Fibroblast of mammary gland (primary cell): ENCODE results near the gene MFRP.

Experiments
- DNase-seq: peaks from one replicate; pipeline ENCODE4 v3.0.0-alpha.2; 2010; ENCODE audit warnings: low read depth
- H3K4me3 ChIP-seq: 2 replicates; pipeline ENCODE4 v1.5.1; 2011; ENCODE audit warnings: low read depth, mild to moderate bottlenecking, low read length, moderate library complexity; ENCODE audit not compliant: control insufficient read depth
- TF ChIP-seq, protein P1 (sequence below): conservative IDR thresholded peaks from 2 replicates; pipeline ENCODE4 v1.5.1; 2011; ENCODE audit warnings: low read depth, low read length, inconsistent platforms; ENCODE audit not compliant: control insufficient read depth, insufficient read depth

The MFRP gene

DNA sequence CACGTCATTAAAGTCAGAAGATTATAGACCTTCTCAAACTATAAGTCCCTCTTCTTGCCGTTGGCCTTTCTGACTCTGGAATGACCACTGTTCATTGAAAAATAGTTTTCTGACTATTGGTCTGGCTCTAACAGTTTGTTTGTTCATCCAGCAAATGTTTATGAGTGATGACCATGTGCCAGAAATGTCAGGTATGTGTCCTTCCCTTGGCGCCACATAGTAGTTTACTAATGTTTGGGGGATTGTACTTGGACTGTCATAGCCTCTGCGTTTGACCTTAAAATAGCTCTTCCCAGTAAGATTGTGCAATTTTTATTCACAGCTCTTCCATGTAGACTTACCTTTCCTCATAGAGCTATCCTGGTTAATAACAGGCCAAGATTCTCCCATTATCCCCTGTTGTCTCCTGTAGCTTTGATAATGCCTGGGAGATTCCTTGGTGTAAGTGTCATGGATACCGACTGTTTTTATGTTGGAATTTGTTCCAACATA is 43.2 kb downstream of the MFRP start:
- TF ChIP-seq, protein P1, sequence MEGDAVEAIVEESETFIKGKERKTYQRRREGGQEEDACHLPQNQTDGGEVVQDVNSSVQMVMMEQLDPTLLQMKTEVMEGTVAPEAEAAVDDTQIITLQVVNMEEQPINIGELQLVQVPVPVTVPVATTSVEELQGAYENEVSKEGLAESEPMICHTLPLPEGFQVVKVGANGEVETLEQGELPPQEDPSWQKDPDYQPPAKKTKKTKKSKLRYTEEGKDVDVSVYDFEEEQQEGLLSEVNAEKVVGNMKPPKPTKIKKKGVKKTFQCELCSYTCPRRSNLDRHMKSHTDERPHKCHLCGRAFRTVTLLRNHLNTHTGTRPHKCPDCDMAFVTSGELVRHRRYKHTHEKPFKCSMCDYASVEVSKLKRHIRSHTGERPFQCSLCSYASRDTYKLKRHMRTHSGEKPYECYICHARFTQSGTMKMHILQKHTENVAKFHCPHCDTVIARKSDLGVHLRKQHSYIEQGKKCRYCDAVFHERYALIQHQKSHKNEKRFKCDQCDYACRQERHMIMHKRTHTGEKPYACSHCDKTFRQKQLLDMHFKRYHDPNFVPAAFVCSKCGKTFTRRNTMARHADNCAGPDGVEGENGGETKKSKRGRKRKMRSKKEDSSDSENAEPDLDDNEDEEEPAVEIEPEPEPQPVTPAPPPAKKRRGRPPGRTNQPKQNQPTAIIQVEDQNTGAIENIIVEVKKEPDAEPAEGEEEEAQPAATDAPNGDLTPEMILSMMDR, result no peak
- no peak overlapping the region for H3K4me3 ChIP-seq
- DNase-seq, result no peak

DNA sequence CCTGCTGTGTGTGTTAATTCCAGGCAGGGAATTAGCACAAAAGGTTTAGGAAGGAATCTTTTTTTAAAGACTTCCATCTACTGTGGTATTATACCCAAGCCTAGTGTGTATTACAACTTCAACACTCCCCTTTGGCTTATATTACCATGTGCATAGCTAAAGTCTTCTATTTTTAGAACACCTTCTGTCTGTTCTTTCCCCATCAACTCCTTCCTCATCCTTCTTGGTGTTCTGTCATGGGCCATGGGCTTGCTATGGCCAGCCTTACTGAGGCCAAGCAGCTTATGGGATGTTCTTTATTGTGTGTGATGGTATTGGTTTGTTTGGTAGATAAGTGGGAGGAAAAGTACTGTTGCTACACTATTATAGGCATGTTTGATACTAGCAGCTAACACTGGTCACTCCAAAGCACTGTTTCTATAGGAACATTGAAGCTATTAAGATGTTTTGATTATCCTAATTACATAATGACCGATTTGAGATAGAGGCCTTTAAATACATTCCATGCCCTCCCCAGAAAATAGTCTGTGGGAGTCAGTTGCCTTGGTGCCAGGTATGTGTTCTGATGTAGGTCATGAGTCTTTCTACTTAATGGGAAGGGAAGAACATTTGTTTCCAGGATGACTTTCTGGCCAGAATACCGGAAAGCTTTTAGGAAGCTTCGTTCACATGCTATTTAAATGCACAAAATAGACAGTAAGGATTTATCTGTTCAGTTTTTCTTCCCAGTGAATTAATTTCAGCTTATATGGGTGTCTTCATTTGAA is 46.1 kb downstream of the MFRP start:
- TF ChIP-seq, protein P1, result no peak

DNA sequence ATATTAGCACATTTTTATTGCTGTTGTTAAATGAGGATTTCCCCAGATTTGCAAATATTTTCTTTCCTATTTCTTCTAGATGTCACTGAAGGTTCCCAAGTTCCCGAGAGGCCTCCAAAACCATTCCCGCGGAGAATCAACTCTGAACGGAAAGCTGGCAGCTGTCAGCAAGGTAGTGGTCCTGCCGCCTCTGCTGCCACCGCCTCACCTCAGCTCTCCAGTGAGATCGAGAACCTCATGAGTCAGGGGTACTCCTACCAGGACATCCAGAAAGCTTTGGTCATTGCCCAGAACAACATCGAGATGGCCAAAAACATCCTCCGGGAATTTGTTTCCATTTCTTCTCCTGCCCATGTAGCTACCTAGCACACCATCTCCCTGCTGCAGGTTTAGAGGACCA is 47.1 kb downstream of the MFRP start:
- no peak overlapping the region for H3K4me3 ChIP-seq
- DNase-seq, result no peak
- TF ChIP-seq, protein P1, result no peak

More for the DNA sequence above, 46.1 kb downstream of the MFRP start:
- DNase-seq, result no peak
- H3K4me3 ChIP-seq, result no peak overlapping the region

DNA sequence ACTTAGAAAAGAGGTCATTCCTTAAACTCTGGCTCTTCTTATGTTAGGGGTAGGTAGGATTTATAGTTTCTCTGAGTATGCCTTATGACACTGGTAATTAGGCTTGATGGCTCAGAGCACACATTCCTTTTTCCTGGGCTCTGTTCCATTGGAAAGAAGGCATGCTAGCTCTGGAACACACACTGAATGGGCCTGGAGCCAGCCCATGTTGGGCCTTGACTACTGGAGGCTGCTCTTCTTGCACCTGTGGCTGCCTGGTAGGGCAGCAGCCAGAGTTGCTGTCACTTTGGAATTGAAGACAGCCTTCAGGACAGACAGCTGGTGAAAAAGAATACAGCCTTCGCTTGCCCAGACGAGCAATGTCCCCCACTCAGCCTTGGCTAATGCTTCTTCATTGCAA is 47.8 kb downstream of the MFRP start:
- H3K4me3 ChIP-seq, result no peak overlapping the region
- TF ChIP-seq, protein P1, result no peak
- no peak for DNase-seq

DNA sequence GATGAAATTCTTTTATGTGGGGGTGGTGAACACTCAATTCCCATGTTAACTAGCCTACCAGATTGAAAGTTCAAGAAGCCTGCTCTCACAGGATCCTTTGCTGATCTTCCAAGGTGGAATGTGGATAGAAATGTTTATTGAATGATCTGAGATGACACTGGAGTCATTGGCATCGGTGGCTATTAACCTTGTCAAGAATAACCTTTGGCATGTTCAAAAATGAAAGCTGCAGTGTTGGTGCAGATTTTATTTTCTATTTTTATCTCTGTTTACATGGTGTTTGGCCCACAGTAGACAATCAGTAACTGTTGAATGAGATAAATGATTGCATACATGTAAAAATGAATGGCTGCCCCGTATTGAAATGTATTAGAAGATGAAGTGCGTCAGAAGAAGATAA is 48.6 kb downstream of the MFRP start:
- TF ChIP-seq, protein P1, result no peak
- no peak for DNase-seq
- no peak overlapping the region for H3K4me3 ChIP-seq

DNA sequence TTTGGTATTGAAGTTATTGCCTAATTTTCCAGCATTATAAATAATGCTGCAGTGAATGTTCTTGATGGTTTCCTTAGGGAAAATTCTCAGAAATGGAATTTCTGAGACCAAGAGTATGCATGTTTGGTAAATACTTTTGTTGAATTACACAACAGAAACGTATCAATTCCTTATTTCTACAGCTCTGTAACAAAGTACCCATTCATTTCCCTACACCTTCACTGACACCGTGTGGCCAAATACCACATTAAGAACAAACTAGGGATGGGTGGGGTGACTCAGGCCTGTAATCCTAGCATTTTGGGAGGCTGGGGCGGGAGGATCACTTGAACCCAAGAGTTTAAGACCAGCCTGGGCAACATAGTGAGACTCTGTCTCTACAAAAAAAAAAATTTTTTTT is 51.3 kb downstream of the MFRP start:
- DNase-seq, result peak; percentile 37
- TF ChIP-seq, protein P1, result peak; percentile 16

More for the DNA sequence above, 51.3 kb downstream of the MFRP start:
- no peak overlapping the region for H3K4me3 ChIP-seq
